GM23338 (cell line): ENCODE data around the gene FLNB. TPM values are rescaled to one million over a fixed set of nuclear protein-coding genes. Genes with fewer than 3 reads are reported as not detected.

ENCODE experiments used
- ATAC-seq: fragments of 200-7000 bp; cut with Tn5 transposase; 3 replicates; pipeline ENCODE4 v1.9.1; 2020
- DNase-seq: peaks from one replicate; pipeline ENCODE4 v3.0.0-alpha.2; 2015; ENCODE audit warnings: low spot score
- H2AFZ ChIP-seq: fragments of 200-600 bp; sonication (generic); 2 replicates; pipeline ENCODE4 v1.8.0; 2016; ENCODE audit warnings: antibody characterized with exemption, mild to moderate bottlenecking, moderate library complexity
- H3F3A ChIP-seq: fragments of 200-600 bp; sonication (generic); replicated peaks from 2 replicates; pipeline ENCODE4 v1.8.0; 2017; ENCODE audit warnings: antibody characterized with exemption, mixed run types, low read depth
- H3K27ac ChIP-seq: fragments of 200-600 bp; sonication (generic); 2 replicates; pipeline ENCODE4 v1.6.1; 2016; ENCODE audit warnings: low read depth
- H3K27me3 ChIP-seq: fragments of 200-600 bp; sonication (generic); 2 replicates; pipeline ENCODE4 v1.8.0; 2016; ENCODE audit warnings: mild to moderate bottlenecking, mixed run types, moderate library complexity; ENCODE audit not compliant: insufficient read depth
- H3K36me3 ChIP-seq: fragments of 200-600 bp; sonication (generic); 2 replicates; pipeline ENCODE4 v1.8.0; 2016; ENCODE audit warnings: mild to moderate bottlenecking; ENCODE audit not compliant: insufficient read depth
- H3K4me1 ChIP-seq: fragments of 200-600 bp; sonication (generic); 2 replicates; pipeline ENCODE4 v1.8.0; 2016; ENCODE audit warnings: mild to moderate bottlenecking, moderate library complexity; ENCODE audit not compliant: insufficient read depth
- H3K4me2 ChIP-seq: fragments of 200-600 bp; sonication (generic); 2 replicates; pipeline ENCODE4 v1.7.1; 2017; ENCODE audit warnings: mixed run types
- H3K4me3 ChIP-seq: fragments of 200-600 bp; sonication (generic); 2 replicates; pipeline ENCODE4 v1.6.1; 2016; ENCODE audit warnings: mixed run types
- H3K79me2 ChIP-seq: fragments of 200-600 bp; sonication (generic); replicated peaks from 2 replicates; pipeline ENCODE4 v1.8.0; 2017; ENCODE audit warnings: mild to moderate bottlenecking; ENCODE audit not compliant: insufficient read depth
- H3K9me2 ChIP-seq: fragments of 200-600 bp; sonication (generic); 2 replicates; pipeline ENCODE4 v1.8.0; 2017; ENCODE audit not compliant: insufficient read depth
- H4K20me1 ChIP-seq: fragments of 200-600 bp; sonication (generic); replicated peaks from 2 replicates; pipeline ENCODE4 v1.8.0; 2017; ENCODE audit warnings: mild to moderate bottlenecking; ENCODE audit not compliant: insufficient read depth
- H3K27ac Mint-ChIP-seq: 2 replicates; pipeline ENCODE4 v1.8.0; 2020; ENCODE audit warnings: inconsistent platforms, mild to moderate bottlenecking, moderate library complexity, mixed read lengths
- H3K27me3 Mint-ChIP-seq: 3 replicates; pipeline ENCODE4 v1.8.0; 2022; ENCODE audit warnings: low read depth, mild to moderate bottlenecking, moderate library complexity, mixed read lengths, inconsistent platforms; ENCODE audit not compliant: insufficient read depth, poor library complexity
- H3K36me3 Mint-ChIP-seq: 3 replicates; pipeline ENCODE4 v1.8.0; 2021; ENCODE audit warnings: low read depth, mild to moderate bottlenecking, inconsistent platforms, moderate library complexity, mixed read lengths
- H3K4me1 Mint-ChIP-seq: 3 replicates; pipeline ENCODE4 v1.8.0; 2020; ENCODE audit warnings: mild to moderate bottlenecking, inconsistent platforms, mixed read lengths
- H3K4me3 Mint-ChIP-seq: 3 replicates; pipeline ENCODE4 v1.8.0; 2021; ENCODE audit warnings: moderate library complexity, mild to moderate bottlenecking, inconsistent platforms, mixed read lengths
- H3K9me3 Mint-ChIP-seq: 3 replicates; pipeline ENCODE4 v1.8.0; 2020; ENCODE audit warnings: moderate library complexity, mild to moderate bottlenecking, inconsistent platforms, mixed read lengths
- CREB1 ChIP-seq: fragments of 250-450 bp; sonication (Bioruptor Pico); IDR thresholded peaks from 2 replicates; pipeline ENCODE4 v1.5.0; 2020; ENCODE audit warnings: low read depth, mild to moderate bottlenecking, moderate library complexity
- ETS1 ChIP-seq: IDR thresholded peaks from 2 replicates; pipeline ENCODE4 v1.6.1; 2016; ENCODE audit warnings: antibody characterized with exemption
- EZH2 ChIP-seq: fragments of 200-600 bp; sonication (generic); IDR thresholded peaks from one replicate; pipeline ENCODE4 v1.8.0; 2017; ENCODE audit warnings: antibody characterized with exemption, mild to moderate bottlenecking, low read depth; ENCODE audit not compliant: unreplicated experiment
- EZH2phosphoT487 ChIP-seq: fragments of 200-600 bp; sonication (generic); IDR thresholded peaks from one replicate; pipeline ENCODE4 v1.8.1; 2018; ENCODE audit warnings: antibody characterized with exemption; ENCODE audit not compliant: unreplicated experiment
- JUNB ChIP-seq: IDR thresholded peaks from one replicate; pipeline ENCODE4 v1.6.1; 2016; ENCODE audit warnings: antibody characterized with exemption; ENCODE audit not compliant: unreplicated experiment
- NANOG ChIP-seq: IDR thresholded peaks from 2 replicates; pipeline ENCODE4 v1.6.1; 2016; ENCODE audit warnings: antibody characterized with exemption, borderline replicate concordance
- POLR2AphosphoS5 ChIP-seq: IDR thresholded peaks from 2 replicates; pipeline ENCODE4 v1.6.1; 2016; ENCODE audit warnings: antibody characterized with exemption, low read depth
- REST ChIP-seq: IDR thresholded peaks from one replicate; pipeline ENCODE4 v1.6.1; 2018; ENCODE audit warnings: antibody characterized with exemption; ENCODE audit not compliant: unreplicated experiment
- STAT1 ChIP-seq: IDR thresholded peaks from one replicate; pipeline ENCODE4 v1.6.1; 2016; ENCODE audit warnings: antibody characterized with exemption; ENCODE audit not compliant: unreplicated experiment
- ZNF114 ChIP-seq: fragments of 250-450 bp; sonication (Bioruptor Pico); IDR thresholded peaks from 2 replicates; pipeline ENCODE4 v1.5.0; 2020; ENCODE audit warnings: mild to moderate bottlenecking, moderate library complexity
- ZNF331 ChIP-seq: fragments of 250-450 bp; sonication (Bioruptor Pico); IDR thresholded peaks from 2 replicates; pipeline ENCODE4 v1.5.0; 2020; ENCODE audit warnings: low read depth, mild to moderate bottlenecking, moderate library complexity
- polyA plus RNA-seq: library from polyadenylated mRNA; unstranded; fragments of >200 nt; fragmentation: Nextera tagmentation; extraction: Ambion mirVana; gene quantifications from 2 replicates; pipeline ENCODE4 v1.2.1, GENCODE V29; 2016
- total RNA-seq: library from RNA; depleted of rRNA; stranded (reverse); fragments of >200 nt; shearing (Covaris generic); gene quantifications from 2 replicates; pipeline ENCODE4 v1.2.3, GENCODE V29; 2014

FLNB gene
- total and polyA plus RNA-seq, 2 experiments from 2014 or later: 39.7 to 179 TPM

GRCh38 chr3:57962448-57962834, 45.8 kb upstream of the FLNB start:
- no peak for DNase-seq
- Histone ChIP-seq H3K4me1 (peaks cover 9% of the 10 kb centered on the region; the same call in 1 of the 2 replicates), H3F3A (0 out of 2 replicates have a peak, but pooled peaks cover 2% of the 10 kb centered on the region), H3K27ac (no peak overlapping the region), H3K4me3 (no peak overlapping the region), H3K27me3 (no peaks in the 10 kb centered on the region), H3K4me2 (no peak overlapping the region), H3K9me2 (no peaks in the 10 kb centered on the region), H3K36me3 (no peaks in the 10 kb centered on the region), H4K20me1 (no peaks in the 10 kb centered on the region), H2AFZ (no peak overlapping the region), H3K79me2 (no peaks in the 10 kb centered on the region)
- H3K4me1 Mint-ChIP-seq: peaks cover 8% of the 10 kb centered on the region
- peaks cover 8% of the 10 kb centered on the region for H3K27me3 Mint-ChIP-seq
- H3K9me3 Mint-ChIP-seq: no peaks in the 10 kb centered on the region
- H3K36me3 Mint-ChIP-seq: no peaks in the 10 kb centered on the region
- H3K27ac Mint-ChIP-seq: no peak overlapping the region; the same call in 1 of the 2 replicates
- TF ChIP-seq NANOG (no peak), POLR2AphosphoS5 (no peak), EZH2phosphoT487 (no peak), ZNF331 (no peak), STAT1 (no peak)
- ATAC-seq: no peak
- H3K4me3 Mint-ChIP-seq: no peak overlapping the region

DNA sequence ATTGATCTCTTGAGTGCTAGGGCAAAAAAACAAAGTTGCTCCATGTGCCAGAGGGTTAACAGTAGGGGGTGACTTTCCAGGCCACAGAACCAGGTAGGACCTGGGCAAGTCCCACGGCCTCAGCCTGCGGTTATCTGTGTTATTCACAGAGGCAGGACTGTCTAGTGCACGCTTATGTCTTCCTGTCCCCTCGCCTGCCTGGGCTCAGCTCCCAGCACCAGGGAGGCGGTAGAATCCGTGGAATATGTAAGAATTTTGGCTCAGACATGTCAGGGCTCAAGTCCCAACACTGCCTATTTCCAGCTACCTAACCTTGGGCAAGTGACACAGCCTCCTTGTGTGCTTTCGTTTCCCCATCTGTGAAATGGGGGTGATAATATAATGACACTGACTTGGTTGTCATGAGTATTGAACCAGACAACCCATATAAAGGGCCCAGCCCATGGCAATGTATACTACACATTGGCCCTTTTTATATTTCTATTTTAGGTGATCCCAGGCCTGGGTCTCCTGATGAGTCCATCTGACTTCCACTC, 44.3 kb upstream of the FLNB start:
- H2AFZ ChIP-seq: no peak overlapping the region
- no peak for ATAC-seq
- 0 out of 2 replicates have a peak, but pooled peaks cover 2% of the 10 kb centered on the region for H3F3A ChIP-seq
- H3K79me2 ChIP-seq: no peaks in the 10 kb centered on the region
- H3K4me3 Mint-ChIP-seq: no peak overlapping the region
- H3K9me3 Mint-ChIP-seq: no peaks in the 10 kb centered on the region
- H3K27ac ChIP-seq: no peak overlapping the region
- H3K4me1 Mint-ChIP-seq: peaks cover 8% of the 10 kb centered on the region
- H4K20me1 ChIP-seq: no peaks in the 10 kb centered on the region
- no peaks in the 10 kb centered on the region for H3K9me2 ChIP-seq
- H3K4me2 ChIP-seq: no peak overlapping the region
- peaks cover 8% of the 10 kb centered on the region for H3K27me3 Mint-ChIP-seq
- H3K27me3 ChIP-seq: no peaks in the 10 kb centered on the region
- no peaks in the 10 kb centered on the region for H3K36me3 ChIP-seq
- H3K27ac Mint-ChIP-seq: no peak overlapping the region
- H3K4me1 ChIP-seq: peaks cover 9% of the 10 kb centered on the region; the same call in 1 of the 2 replicates
- DNase-seq: no peak
- H3K4me3 ChIP-seq: no peak overlapping the region
- no peaks in the 10 kb centered on the region for H3K36me3 Mint-ChIP-seq
- TF ChIP-seq ZNF114 (CRISPR knock-in tag) (no peak), POLR2AphosphoS5 (no peak), ZNF331 (no peak), STAT1 (no peak), JUNB (no peak), EZH2 (no peak), REST (no peak), ETS1 (no peak), EZH2phosphoT487 (no peak), NANOG (no peak), CREB1 (no peak)
